ENCODE measurements around the gene OR2A5. TPM values are rescaled to one million over a fixed set of nuclear protein-coding genes. Genes with fewer than 3 reads are reported as not detected.
"Not testable (repeated sequence)": the region's sequence is repeated elsewhere in the genome, so short reads cannot be mapped to it uniquely, and the experiment has no call there.

Gene OR2A5
- total RNA-seq, 1 donor from 2014 or later, result not detected

GRCh38 chr7:144049491-144049890 is 743 bp downstream of the OR2A5 start:
- no peaks in the 10 kb centered on the region for H3K9me3 Mint-ChIP-seq (ENCODE audit: low read depth)
- H3K4me1 Mint-ChIP-seq (ENCODE audit: low read depth), result no peaks in the 10 kb centered on the region
- no peak overlapping the region for H3K27ac Mint-ChIP-seq
- H3K4me3 Mint-ChIP-seq (ENCODE audit: low read depth), result no peak overlapping the region
- H3K27me3 Mint-ChIP-seq, result no peaks in the 10 kb centered on the region
- no peaks in the 10 kb centered on the region for H3K36me3 Mint-ChIP-seq (ENCODE audit: insufficient read depth)
- DNase-seq (ENCODE audit: low spot score, unreplicated experiment), result no peak
- no peak for TF ChIP-seq CTCF (IDR thresholded peaks at IDR 0.05; ENCODE audit: unreplicated experiment)

DNA sequence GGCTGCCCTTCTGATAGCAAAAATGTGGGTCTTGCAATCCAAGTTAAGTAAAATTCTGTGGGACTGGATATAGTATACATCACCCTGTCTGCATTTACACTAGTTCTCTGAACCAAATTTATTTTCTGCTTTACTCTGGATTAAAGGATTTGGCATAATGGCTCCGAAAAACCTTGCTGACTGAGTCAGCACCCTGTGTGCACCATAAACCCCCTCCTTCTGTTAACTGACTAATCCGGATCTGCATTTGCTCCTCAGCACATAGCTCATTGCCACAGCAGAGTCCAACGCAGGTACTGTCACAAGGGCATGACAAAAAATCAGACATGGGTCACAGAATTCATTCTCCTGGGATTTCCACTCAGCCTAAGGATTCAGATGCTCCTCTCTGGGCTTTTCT is 1.3 kb downstream of the OR2A5 start:
- H3K36me3 Mint-ChIP-seq (ENCODE audit: insufficient read depth), result no peaks in the 10 kb centered on the region
- no peak for DNase-seq (ENCODE audit: low spot score, unreplicated experiment)
- no peak for TF ChIP-seq CTCF (IDR thresholded peaks at IDR 0.05; ENCODE audit: unreplicated experiment)
- H3K4me1 Mint-ChIP-seq (ENCODE audit: low read depth), result no peaks in the 10 kb centered on the region
- no peaks in the 10 kb centered on the region for H3K27me3 Mint-ChIP-seq
- H3K4me3 Mint-ChIP-seq (ENCODE audit: low read depth), result no peak overlapping the region
- no peak overlapping the region for H3K27ac Mint-ChIP-seq
- no peaks in the 10 kb centered on the region for H3K9me3 Mint-ChIP-seq (ENCODE audit: low read depth)

DNA sequence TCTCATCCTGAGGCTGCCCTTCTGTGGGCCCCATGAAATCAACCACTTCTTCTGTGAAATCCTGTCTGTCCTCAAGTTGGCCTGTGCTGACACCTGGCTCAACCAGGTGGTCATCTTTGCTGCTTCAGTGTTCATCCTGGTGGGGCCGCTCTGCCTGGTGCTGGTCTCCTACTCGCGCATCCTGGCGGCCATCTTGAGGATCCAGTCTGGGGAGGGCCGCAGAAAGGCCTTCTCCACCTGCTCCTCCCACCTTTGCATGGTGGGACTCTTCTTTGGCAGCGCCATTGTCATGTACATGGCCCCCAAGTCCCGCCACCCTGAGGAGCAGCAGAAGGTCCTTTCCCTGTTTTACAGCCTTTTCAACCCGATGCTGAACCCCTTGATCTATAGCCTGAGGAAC is 2.1 kb downstream of the OR2A5 start:
- not testable (repeated sequence) for H3K4me3 Mint-ChIP-seq (ENCODE audit: low read depth); H3K27ac Mint-ChIP-seq; H3K27me3 Mint-ChIP-seq; H3K9me3 Mint-ChIP-seq (ENCODE audit: low read depth); H3K4me1 Mint-ChIP-seq (ENCODE audit: low read depth); DNase-seq (ENCODE audit: low spot score, unreplicated experiment); H3K36me3 Mint-ChIP-seq (ENCODE audit: insufficient read depth)

DNA sequence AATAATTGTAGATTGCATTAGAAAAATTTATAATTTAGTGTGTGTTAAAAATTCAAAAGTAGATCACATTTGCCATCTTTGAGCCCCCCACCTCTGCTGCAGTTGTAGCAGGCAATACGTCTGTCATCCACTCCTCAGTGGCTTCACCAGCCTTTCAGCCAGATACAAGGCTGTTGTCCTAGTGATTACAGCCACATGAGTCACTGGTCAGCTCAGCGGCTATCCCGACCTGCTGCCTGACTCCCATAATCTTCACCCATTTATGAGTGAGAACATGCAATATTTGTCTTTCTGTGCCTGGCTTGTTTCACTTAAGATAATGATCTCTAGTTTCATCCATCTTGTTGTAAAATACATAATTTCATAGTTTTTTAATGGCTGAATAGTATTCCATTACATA is 9.2 kb downstream of the OR2A5 start:
- Mint-ChIP-seq H3K27me3 (no peaks in the 10 kb centered on the region), H3K36me3 (ENCODE audit: insufficient read depth) (no peaks in the 10 kb centered on the region), H3K4me3 (ENCODE audit: low read depth) (no peak overlapping the region), H3K4me1 (ENCODE audit: low read depth) (no peaks in the 10 kb centered on the region), H3K9me3 (ENCODE audit: low read depth) (no peaks in the 10 kb centered on the region), H3K27ac (no peak overlapping the region)
- DNase-seq (ENCODE audit: low spot score, unreplicated experiment), result no peak
- TF ChIP-seq CTCF (IDR thresholded peaks at IDR 0.05; ENCODE audit: unreplicated experiment), result no peak

GRCh38 chr7:144063710-144064109 is 15.0 kb downstream of the OR2A5 start:
- TF ChIP-seq CTCF (IDR thresholded peaks at IDR 0.05; ENCODE audit: unreplicated experiment), result peak; percentile 39

DNA sequence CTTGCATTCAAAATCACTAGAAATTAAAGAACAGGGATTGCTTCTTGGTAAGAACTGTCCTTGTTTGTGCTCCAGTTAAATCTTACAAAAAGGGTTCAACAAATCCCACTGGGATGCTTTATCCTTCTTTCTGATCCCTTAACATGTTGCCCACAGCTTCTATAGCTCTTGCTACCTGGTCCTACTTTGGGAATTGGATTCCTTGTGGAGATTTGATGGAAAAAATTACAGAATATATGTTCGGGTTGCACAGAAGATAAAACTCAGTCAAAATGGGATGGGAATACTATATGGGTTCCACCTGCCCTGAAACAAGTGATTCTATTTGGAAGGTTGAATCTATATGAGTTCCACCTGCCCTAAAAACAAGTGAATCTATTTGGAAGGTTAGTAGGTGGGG is 20.8 kb downstream of the OR2A5 start, which contains the start of gene OR2A25:
OR2A25 (plus strand) TSS at position 301 of the 400 bp plus-strand sequence. CDS start 4,409 bp downstream, outside the sequence.
- no peak for TF ChIP-seq CTCF (IDR thresholded peaks at IDR 0.05; ENCODE audit: unreplicated experiment)
- H3K36me3 Mint-ChIP-seq (ENCODE audit: insufficient read depth), result no peaks in the 10 kb centered on the region
- H3K4me1 Mint-ChIP-seq (ENCODE audit: low read depth), result peaks cover 3% of the 10 kb centered on the region
- no peak within 1 kb of the TSS for H3K4me3 Mint-ChIP-seq (ENCODE audit: low read depth)
- peaks cover 5% of the 10 kb centered on the region for H3K9me3 Mint-ChIP-seq (ENCODE audit: low read depth)
- no peak within 1 kb of the TSS for H3K27ac Mint-ChIP-seq
- H3K27me3 Mint-ChIP-seq, result peaks cover 7% of the 10 kb centered on the region
- DNase-seq (ENCODE audit: low spot score, unreplicated experiment), result no peak

More at GRCh38 chr7:144063710-144064109, 15.0 kb downstream of the OR2A5 start:
- Mint-ChIP-seq H3K4me3 (ENCODE audit: low read depth) (no peak overlapping the region), H3K36me3 (ENCODE audit: insufficient read depth) (no peaks in the 10 kb centered on the region), H3K27ac (no peak overlapping the region), H3K9me3 (ENCODE audit: low read depth) (peaks cover 5% of the 10 kb centered on the region), H3K27me3 (no peaks in the 10 kb centered on the region), H3K4me1 (ENCODE audit: low read depth) (peaks cover 3% of the 10 kb centered on the region)
- no peak for DNase-seq (ENCODE audit: low spot score, unreplicated experiment)

All from progenitor cell of endocrine pancreas (in vitro differentiated cells).